NOMO-1 treated with dmso at 0.1 percent for 144 hours (cell line): Measurements from ENCODE around the gene PRKAG3.

Experiments
- DNase-seq: peaks from one replicate; lab custom pipeline; 2025; ENCODE audit not compliant: unreplicated experiment; lab: John Stamatoyannopoulos, UW

The PRKAG3 gene

DNA sequence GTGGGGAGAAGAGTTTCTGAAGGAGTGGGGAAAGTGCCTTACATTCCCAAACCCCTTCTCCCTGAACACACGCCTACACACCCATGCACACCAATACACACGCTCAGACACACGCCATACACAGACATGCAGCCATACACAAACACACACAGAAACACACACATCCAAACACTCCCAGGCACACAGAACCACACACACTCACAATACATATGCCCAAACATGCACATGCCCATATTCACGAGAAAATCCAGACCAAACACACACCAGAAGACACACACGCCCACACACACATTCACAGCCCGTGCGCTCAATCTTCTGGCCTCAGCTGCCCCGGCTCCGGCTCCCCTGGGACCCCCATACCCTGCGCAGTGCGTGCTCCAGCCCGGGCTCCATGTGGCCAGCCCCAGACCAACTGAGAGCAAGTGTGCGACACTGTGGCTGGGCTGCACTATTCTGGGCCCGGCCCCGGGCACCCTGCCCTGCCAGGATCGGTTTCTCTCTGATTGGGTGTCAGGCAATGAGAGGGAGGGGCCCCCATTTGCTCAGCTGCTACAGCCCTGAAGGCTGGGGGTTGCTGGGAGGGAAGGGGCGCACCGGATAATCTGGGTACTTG, at the start of gene PRKAG3:
Gene PRKAG3, minus strand, starts transcription at position 426 of the 613 bp plus-strand sequence.
- no peak for DNase-seq

DNA sequence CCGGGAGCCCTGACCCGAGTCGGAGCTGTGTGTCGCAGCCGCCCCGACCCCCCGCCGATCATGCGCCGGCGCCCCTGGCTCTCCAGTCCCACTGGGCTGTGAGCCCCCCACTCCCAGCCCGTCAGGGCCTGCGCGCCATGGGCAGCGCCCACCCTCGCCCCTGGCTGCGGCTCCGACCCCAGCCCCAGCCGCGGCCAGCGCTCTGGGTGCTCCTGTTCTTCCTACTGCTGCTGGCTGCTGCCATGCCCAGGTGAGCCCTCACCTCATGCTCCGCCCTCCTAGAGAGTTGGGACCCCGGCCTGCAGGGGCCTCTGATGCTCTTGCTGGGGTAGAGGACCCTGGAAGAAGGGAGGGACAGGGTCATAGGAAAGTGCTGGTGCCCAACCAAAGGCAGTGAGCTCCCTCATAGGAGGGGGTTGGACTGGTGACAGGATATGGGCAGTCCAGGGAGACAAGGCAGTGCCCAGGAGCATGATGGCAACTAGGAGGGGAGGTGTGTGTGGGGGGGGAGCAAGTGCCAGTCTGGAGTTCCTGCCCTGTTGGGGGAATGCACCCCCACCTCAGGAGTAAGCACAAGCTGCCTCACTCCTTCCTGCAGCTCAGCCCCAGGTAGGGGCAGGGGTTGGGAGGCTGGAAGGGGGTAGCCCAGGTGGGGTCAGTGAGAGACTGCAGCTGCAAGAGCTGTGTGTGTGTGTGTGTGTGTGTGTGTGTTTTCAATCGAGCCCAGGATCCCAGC, 49.4 kb upstream of the PRKAG3 start:
- DNase-seq, result no peak

DNA sequence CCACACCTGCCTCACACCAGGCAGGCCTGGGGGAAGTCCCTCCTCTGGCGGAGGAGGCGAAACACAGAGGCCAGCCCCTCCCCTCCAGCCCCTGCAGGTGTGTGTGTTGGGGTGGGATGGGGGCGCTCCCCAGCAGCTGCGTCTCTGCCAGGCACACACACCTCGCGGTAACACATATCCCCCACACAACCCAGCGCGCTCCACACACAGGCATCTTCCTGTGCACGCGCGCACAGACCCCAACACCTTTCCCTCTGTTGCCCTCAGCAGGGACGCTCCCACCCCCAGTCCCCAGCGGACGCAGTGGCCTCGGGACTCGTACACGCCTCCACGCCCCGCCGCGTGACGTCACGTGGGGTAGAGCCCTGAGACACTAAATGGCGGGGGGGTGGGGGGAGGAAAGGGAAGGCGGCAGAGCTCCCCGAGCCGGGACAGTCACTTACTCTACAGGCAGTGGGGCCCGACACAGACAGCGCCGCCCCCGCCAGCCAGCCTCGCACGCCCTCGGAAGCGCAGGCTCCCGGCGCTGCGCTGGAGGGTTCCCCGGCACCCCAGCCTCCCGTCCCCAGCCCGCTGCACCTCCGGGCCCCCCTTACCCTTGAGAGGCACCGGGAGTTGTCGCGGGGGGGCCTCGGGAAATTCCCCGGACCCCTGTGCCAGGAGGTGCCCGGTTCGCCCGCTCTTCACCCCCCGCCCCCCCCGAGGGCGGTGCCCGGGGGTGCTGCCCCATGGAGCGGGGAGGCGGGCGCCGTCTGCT, 48.7 kb upstream of the PRKAG3 start, which contains the start of gene WNT10A:
Gene WNT10A, plus strand, starts transcription at position 751 of the 757 bp plus-strand sequence. CDS start 144 bp downstream, outside the sequence.
- no peak for DNase-seq

DNA sequence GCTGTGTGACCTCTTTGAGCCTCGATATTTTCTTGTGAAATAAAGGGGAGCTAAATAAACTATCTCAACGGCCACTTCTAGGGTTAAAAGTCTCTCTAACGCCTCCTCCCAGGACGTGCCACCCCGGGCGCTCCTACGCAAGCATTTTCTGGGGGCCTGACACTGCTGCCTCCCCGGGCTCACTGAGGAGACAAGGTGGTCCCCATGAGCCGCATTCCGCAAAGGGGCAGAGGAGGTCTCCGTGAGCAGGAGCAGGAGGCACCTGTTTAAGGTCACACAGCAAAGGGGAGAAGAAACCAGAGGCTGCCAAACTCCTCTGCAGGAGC, 48.1 kb upstream of the PRKAG3 start:
- DNase-seq, result no peak

DNA sequence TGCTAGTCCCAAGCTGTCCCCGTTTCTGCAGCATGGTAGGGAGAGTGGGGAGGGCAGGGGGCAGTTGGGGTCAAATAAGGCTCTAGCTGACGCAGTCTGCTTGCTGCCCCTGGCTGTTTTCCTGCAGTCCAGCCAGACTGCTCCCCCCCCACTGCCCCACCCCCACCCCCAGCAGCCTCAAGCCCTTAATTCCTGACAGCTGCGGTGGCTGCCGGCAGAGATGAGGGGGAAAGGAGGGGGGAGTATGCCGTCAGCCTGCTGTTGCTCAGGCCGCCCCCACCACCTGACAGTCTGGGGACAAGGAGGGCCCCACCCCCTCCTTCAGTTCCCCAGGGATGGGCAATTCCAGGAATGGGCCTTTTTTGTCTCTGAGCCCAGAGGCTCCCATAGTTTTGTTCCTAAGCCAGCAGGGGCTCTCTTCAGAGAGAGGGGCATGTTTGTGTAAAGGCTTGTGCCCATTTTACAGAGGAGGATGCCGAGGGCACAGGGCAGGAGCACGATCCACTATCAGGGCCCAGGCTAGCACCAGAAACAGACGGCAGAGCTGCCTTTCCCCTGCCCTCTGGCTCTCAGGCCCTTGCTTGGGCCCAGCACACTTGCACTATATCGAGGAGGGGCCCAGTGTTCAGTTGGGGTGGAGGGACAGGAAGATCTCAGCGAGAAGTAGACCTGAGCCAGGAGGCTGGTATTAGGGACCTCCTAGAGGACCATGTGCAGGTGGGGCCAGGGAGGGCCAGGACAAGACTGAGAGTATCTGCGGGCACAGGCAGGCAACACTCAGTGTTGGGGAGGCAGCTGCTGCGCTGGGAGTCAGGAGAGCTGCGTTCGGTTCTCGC, 47.5 kb upstream of the PRKAG3 start:
- no peak for DNase-seq

DNA sequence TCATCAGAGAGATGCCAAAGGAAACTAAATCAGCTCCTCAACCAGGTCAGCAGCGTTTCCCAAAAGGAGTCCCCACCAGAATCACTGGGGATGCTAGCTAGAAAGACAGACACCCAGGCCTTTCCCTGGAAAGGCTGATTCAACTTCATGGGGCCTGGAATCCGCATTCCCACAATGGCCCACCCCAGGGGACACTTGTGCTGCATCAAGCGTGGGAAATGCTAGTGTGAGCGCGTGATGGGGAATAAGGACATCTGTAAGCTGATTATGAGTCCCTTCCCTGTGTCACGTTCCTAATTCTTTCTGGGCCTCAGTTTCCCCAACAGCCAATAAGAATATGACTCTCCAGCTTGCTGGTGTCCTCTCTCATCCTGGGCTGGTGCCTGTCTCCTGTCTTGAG, 46.9 kb upstream of the PRKAG3 start:
- no peak for DNase-seq

DNA sequence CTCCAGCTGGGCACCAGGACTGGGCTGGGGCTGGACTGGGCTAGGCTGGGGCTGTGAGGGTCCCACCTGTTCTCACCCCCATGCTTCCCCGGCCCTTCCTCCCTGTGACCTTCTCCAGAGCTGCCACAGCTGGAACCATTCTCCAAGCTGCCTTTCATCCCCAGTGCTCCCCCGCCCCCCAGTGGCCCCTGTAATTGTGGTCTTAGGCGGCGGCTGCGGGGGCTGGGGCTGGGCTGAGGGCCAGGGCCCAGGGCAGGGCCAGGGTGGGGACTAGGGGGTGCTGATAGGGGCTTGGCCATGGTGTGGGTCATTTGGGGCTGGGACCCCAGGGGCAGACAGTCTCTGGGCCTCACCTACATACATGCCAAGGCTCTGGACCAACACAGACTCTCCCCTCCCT, 46.3 kb upstream of the PRKAG3 start:
- no peak for DNase-seq

DNA sequence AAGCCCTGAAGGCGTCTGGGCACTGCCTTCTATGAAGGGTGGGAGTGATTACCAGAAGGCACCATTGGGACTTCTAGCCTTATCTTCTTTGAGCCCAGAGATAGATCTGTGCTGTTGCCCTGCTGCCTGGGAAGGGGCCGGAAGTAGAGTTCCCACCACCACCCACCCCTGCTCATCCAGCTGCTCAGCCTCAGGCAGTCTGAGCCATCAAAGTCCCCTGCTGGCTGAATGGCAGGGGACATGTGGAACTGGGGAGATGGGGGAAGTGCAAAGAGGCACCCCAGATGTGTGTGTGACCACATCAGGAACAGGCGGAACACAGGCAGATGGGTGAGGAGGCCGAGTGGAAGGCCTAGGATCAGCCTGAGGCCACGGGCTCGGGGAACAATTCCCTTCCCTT, 45.7 kb upstream of the PRKAG3 start:
- DNase-seq, result no peak

DNA sequence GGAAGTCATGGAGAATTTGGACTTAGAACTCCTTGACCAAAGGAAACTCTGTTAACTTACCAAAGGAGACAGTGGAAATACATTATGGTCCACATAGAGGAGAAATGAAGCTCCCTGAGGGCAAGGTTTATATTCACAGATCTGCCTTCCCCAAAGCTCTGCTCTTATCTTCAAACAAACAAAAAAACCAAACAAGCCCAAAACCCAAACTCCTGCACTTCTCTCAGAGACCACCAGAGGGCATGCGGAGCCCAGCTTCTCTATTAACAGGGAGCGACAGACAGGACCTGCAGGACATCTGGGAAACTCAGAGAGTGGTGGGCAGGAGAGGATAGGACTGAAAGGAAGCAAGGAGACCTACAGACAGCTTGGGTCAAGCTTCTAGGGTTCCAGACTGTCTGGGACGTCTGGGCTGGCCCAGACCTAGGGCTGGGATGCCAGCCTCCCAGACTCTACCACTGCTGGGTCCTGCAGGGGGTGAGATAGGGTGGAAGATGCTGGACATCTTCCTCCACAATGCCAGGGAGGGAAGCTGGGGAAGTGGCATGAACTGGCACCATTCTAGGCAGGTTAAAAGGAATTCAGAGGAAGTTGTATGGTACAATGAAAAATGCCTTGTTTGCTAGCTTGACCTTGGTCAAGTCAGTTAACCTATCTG, 45.1 kb upstream of the PRKAG3 start:
- DNase-seq, result peak; percentile 48

DNA sequence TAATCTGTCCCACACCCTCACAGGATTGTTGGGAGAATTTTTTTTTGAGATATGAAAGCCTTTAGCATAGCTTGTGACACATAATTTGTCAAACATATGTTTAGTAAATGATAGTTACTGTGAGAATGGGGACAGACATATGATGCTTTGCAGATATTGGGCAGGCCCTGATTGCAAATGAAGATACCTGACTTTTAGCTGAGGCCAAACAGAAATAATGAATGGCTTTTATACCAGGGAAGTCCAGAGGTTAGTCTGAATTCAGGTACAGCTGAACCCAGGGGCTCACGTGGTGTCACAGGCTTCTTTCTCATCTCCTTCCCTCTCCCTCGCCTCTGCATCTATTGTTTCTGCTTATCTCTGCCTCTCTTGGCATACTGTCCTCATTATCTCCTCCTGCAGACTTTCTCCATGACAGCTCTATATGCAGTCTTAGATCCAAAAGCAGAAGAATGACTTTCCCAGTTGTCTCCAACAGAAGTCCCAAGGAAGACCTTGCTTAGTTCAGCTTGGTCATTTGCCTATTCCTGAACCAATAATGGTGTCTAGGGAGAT, 44.2 kb upstream of the PRKAG3 start:
- no peak for DNase-seq

DNA sequence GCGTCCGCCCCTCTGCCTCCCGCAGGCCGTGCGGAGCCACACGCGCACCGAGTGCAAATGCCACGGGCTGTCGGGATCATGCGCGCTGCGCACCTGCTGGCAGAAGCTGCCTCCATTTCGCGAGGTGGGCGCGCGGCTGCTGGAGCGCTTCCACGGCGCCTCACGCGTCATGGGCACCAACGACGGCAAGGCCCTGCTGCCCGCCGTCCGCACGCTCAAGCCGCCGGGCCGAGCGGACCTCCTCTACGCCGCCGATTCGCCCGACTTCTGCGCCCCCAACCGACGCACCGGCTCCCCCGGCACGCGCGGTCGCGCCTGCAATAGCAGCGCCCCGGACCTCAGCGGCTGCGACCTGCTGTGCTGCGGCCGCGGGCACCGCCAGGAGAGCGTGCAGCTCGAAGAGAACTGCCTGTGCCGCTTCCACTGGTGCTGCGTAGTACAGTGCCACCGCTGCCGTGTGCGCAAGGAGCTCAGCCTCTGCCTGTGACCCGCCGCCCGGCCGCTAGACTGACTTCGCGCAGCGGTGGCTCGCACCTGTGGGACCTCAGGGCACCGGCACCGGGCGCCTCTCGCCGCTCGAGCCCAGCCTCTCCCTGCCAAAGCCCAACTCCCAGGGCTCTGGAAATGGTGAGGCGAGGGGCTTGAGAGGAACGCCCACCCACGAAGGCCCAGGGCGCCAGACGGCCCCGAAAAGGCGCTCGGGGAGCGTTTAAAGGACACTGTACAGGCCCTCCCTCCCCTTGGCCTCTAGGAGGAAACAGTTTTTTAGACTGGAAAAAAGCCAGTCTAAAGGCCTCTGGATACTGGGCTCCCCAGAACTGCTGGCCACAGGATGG, 42.0 kb upstream of the PRKAG3 start:
- no peak for DNase-seq

DNA sequence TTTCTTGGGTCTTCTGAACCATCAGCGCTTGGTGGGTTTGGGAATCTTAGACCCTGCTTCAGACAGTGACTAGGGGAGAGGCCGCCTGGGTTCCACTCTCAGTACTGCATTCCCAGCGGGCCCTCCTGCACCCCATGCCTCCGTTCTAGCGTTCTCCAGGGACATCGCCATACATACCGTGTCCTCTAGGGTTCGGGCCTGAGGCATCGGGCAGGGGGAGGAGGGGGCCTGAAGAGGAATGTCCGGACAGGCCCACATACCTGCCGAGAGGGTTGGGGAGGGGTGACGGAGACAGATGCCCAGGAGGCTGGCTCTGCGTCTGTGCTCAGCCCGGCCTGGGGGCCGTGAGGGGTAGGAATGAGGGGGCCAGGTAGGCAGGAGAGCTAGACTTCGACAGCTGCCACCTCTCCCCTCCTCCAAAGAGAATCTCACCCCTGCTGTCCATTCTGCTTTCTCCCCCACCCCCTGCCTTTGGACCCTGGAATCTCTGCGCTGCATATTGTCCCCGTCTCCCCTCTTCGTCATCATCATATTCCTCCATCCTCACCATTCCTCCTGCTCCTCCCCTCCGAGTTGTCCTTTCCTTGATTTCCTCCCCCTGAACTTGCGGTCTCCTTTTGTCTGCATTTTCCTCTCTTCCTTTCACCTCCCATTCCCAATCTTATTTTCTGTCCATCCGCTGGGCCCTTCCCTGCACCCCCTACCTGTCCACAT, 41.2 kb upstream of the PRKAG3 start:
- DNase-seq, result no peak

DNA sequence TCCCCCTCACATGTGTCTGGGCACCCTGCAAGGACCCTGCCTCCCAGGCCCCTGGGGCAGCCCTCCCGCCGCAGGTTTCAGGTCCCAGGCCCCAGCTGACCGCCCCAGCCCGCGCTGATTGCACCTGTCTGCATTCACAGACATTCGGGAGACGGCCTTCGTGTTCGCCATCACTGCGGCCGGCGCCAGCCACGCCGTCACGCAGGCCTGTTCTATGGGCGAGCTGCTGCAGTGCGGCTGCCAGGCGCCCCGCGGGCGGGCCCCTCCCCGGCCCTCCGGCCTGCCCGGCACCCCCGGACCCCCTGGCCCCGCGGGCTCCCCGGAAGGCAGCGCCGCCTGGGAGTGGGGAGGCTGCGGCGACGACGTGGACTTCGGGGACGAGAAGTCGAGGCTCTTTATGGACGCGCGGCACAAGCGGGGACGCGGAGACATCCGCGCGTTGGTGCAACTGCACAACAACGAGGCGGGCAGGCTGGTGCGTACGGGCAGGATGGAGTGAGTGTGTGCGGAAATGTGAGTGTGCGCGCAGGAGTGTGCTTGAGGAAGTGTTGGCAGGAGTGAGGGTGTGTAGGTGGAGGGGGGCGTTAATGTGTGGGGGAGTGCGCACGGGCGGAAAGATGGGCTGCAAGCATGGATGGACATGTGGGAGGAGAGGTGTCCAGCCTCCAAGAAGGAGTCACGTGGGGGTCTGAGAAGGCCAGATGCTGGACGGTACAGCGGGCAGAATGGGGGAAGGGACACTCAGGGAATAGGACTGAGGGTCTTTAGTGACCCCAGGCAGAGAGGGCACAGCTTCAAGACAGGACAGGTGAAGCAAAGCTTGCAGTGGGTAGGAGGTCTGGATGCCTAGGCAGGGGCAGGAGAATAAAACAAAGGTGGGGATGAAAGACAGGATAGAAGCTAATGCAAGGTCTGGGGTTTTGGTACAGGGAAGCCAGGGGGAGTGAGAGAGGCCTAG, 40.0 kb upstream of the PRKAG3 start:
- DNase-seq, result no peak

DNA sequence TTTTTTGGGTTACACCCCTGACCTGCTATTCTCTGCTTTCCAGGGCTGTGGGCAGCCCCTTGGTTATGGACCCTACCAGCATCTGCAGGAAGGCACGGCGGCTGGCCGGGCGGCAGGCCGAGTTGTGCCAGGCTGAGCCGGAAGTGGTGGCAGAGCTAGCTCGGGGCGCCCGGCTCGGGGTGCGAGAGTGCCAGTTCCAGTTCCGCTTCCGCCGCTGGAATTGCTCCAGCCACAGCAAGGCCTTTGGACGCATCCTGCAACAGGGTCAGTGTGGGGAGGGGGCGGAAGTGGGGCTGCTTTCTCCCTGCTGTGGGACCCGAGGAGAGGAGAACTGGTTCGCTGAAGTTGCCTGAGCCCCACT, 39.4 kb upstream of the PRKAG3 start:
- DNase-seq, result peak; percentile 37

DNA sequence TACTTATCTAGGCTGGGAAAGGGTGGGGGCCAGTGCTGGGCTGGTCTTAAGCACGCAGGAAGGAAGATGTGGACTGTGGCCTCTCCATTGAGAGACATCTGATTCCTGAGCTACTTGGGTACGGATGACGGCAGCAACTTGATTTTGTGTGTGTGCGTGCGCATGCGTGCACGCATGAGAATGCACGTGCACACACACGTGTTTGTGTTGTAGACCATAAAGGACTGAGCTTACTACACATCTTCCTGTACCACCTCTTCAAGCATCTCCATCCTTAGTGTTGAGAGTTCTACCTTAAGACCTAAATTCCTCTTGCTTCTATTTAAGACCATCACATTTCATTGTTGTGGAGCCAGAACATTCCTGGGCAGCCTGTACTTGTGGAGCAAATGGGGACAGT, 37.5 kb upstream of the PRKAG3 start:
- DNase-seq, result no peak

DNA sequence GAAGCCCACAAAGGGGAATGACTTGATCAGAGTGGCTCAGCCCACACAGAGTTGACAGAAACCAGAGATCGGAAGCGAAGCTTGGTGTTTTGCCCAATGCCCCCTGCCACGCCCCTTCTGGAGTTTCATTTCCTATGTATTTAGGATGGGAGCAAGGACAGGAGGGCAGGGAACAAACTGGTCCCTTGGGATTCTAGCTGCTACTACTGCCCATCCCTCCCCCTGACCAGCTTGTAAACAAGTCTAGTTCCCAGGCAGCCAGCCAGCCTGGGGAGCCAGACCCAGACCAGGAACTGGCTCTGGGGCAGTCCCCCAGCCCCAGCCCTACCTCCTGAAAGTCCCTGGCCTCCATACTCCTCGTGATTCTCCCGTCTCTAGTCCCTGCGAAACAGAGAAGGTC, 36.3 kb upstream of the PRKAG3 start:
- DNase-seq, result no peak

DNA sequence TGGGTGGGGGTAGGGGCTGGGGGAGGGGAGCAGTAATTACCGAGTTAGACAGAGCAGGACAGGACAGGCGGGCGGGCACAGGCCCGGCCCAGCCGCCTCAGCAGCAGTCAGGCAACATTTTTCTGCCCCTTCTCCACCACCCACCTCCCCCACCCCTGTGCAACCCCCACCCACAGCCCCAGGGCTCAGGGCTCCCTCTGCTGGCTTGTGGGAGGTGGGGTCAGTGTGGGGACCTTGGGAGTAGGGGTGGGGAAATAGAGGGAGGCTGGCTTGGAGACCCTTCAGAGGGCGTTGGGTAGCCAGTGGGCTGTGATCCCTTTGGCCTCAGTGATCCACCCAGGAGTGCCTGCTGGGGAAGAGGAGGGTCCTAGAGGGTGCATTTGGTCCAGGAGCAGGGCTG, 34.4 kb upstream of the PRKAG3 start:
- DNase-seq, result no peak

DNA sequence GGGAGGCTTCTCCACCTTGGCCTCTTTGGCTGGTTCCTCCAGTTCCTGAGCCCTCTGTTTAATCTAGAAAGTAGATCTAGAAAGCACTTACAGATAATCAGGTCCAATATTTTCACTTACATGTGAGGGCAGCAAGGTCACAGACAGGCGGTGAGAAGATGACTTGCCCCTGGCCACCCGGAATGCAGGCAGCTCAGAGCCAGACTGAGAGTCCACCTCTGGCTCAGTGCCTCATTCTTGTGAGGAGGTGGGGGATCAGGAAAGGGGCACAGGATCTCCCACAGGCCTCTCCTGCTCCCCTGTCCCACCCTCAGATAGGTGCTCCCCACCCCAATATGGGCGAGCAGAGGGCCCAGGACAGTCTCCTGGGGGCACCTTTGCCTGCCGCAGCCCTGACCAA, 33.8 kb upstream of the PRKAG3 start:
- no peak for DNase-seq
